Measurements from ENCODE around the gene CLCN6.
A peak's percentile ranks its signal among the peaks of the same experiment; 100 is the strongest.

CLCN6 gene

GRCh38 chr1:11858158-11858557 is 52.2 kb downstream of the CLCN6 start (continued):
- TF ChIP-seq ZBTB6 (tag by site-specific recombination; IDR thresholded peaks at IDR 0.05) (no peak), ZNF629 (tag by site-specific recombination; IDR thresholded peaks at IDR 0.05) (no peak), ELK4 (IDR thresholded peaks at IDR 0.05; ENCODE audit: borderline replicate concordance, low read depth, low read length) (no peak), GLI4 (tag by site-specific recombination; IDR thresholded peaks at IDR 0.05) (no peak)

- H3K4me3 ChIP-seq (ENCODE audit: low read depth, low read length) = peak within 1 kb of the TSS; percentile 32
- CTCF ChIA-PET = interaction anchor here (0.6 to 0.7 kb wide), 4 partner anchors 35 to 180 kb away, joined by 3 to 4 read pairs (median 3); no protein-coding TSS in a partner anchor
- no peak for TF ChIP-seq ZBTB11 (tag by site-specific recombination; conservative IDR thresholded peaks at IDR 0.05; ENCODE audit: low read depth)
- TF ChIP-seq HIC1 (tag by site-specific recombination; IDR thresholded peaks at IDR 0.05) = no peak
- TF ChIP-seq ZNF747 (tag by site-specific recombination; IDR thresholded peaks at IDR 0.05) = no peak
- TF ChIP-seq REST (tag by site-specific recombination; IDR thresholded peaks at IDR 0.05) = no peak
- no peak for TF ChIP-seq ZNF23 (tag by site-specific recombination; IDR thresholded peaks at IDR 0.05; ENCODE audit: borderline replicate concordance)
- TF ChIP-seq ZNF791 (tag by site-specific recombination; IDR thresholded peaks at IDR 0.05) = no peak
- TF ChIP-seq KLF9 (tag by site-specific recombination; IDR thresholded peaks at IDR 0.05; ENCODE audit: low read depth) = no peak
- TF ChIP-seq ZNF423 (tag by site-specific recombination; IDR thresholded peaks at IDR 0.05) = no peak
- TF ChIP-seq ZNF664 (tag by site-specific recombination; IDR thresholded peaks at IDR 0.05) = no peak
- TF ChIP-seq GLIS1 (tag by site-specific recombination; IDR thresholded peaks at IDR 0.05) = no peak
- TF ChIP-seq ZNF148 (tag by site-specific recombination; IDR thresholded peaks at IDR 0.05; ENCODE audit: borderline replicate concordance) = no peak
- no peak for TF ChIP-seq MYNN (tag by site-specific recombination; IDR thresholded peaks at IDR 0.05; ENCODE audit: borderline replicate concordance)
- no peak for TF ChIP-seq YY2 (tag by site-specific recombination; IDR thresholded peaks at IDR 0.05)
- no peak for TF ChIP-seq ZNF394 (tag by site-specific recombination; IDR thresholded peaks at IDR 0.05; ENCODE audit: borderline replicate concordance)
- TF ChIP-seq SALL2 (tag by site-specific recombination; IDR thresholded peaks at IDR 0.05; ENCODE audit: borderline replicate concordance) = no peak
- TF ChIP-seq ZFP3 (tag by site-specific recombination; IDR thresholded peaks at IDR 0.05; ENCODE audit: low read depth) = no peak
- TF ChIP-seq ZNF302 (tag by site-specific recombination; IDR thresholded peaks at IDR 0.05; ENCODE audit: low read depth) = no peak
- no peak for TF ChIP-seq ZSCAN23 (tag by site-specific recombination; IDR thresholded peaks at IDR 0.05)
- no peak for TF ChIP-seq ZXDB (tag by site-specific recombination; IDR thresholded peaks at IDR 0.05)
Measured at GRCh38 chr1:11858613-11858967, 52.6 kb downstream of the CLCN6 start, which contains the start of gene NPPB. NPPB (minus strand) TSS chr1:11858945; CDS start chr1:11858833, 112 bp downstream.

More at GRCh38 chr1:11858613-11858967, 52.6 kb downstream of the CLCN6 start, which contains the start of gene NPPB:
- POLR2A ChIA-PET = no interaction called here
- Histone ChIP-seq H3K36me3 (ENCODE audit: control insufficient read depth in 2 of 2, insufficient read depth in 1 of 2, low read length in 2 of 2) (no peaks in the 10 kb centered on the region), H3K27ac (ENCODE audit: extremely low read depth, low read depth, low read length) (no peak within 1 kb of the TSS), H3K9me3 (ENCODE audit: control insufficient read depth, insufficient read depth, low read depth, low read length) (no peaks in the 10 kb centered on the region), H3K4me1 (ENCODE audit: control insufficient read depth, insufficient read depth, low read length) (no peaks in the 10 kb centered on the region)

Data from HEK293 (cell line).